ENCODE data around the gene TTC7B. TPM values are rescaled to one million over a fixed set of nuclear protein-coding genes. Genes with fewer than 3 reads are reported as not detected.

TTC7B gene
- total and polyA plus RNA-seq, 2 donors (not counting 3 experiments of a cell fraction or from before 2014, with no cell fraction given) = 46.8 to 76.5 TPM

GRCh38 chr14:90850487-90850886 is 34.3 kb upstream of the TTC7B start:
- DNase-seq (ENCODE audit: low read depth, low spot score) = peak; percentile 82
- peak overlapping the region; percentile 87 for H3K4me2 ChIP-seq (ENCODE audit: insufficient read depth, low read length)
- no peaks in the 10 kb centered on the region for H3K27me3 ChIP-seq (ENCODE audit: control insufficient read depth in 2 of 2, insufficient read depth in 2 of 2, low read length in 2 of 2)
- H4K20me1 ChIP-seq (replicated peaks; ENCODE audit: control insufficient read depth, extremely low read depth, insufficient read depth, low read length) = no peaks in the 10 kb centered on the region
- no peak overlapping the region for H3K4me3 ChIP-seq (replicated peaks in 1 of 3; ENCODE audit: insufficient read depth in 1 of 3, low read depth in 1 of 3, low read length in 3 of 3)
- no TSS peak for BruUV-seq (replicated peaks)
- peak overlapping the region; percentile 91 for H3K27ac ChIP-seq (ENCODE audit: insufficient read depth, low read depth, low read length)
- H3K9ac ChIP-seq (replicated peaks; ENCODE audit: extremely low read depth, insufficient read depth, low read length) = peak overlapping the region; percentile 74
- intact Hi-C loops (cut with micrococcal nuclease) (loop anchor here (1.0 to 5.0 kb wide), 4 partner anchors 22 to 443 kb away; no protein-coding TSS in a partner anchor), dilution Hi-C loops (cut with MboI; ENCODE audit: extremely low pct_ligation_motif_present, low sequenced_read_pairs) (no loop called here)
- H3K36me3 ChIP-seq (ENCODE audit: control insufficient read depth in 2 of 2, extremely low read depth in 1 of 2, insufficient read depth in 2 of 2, low read length in 2 of 2) = no peaks in the 10 kb centered on the region
- H3K9me3 ChIP-seq (replicated peaks; ENCODE audit: control insufficient read depth, insufficient read depth, low read length) = no peaks in the 10 kb centered on the region
- ChIA-PET CTCF (interaction anchor here (0.8 to 2.4 kb wide), 5 partner anchors 16 to 327 kb away, joined by 3 to 11 read pairs (median 5); no protein-coding TSS in a partner anchor), POLR2A (interaction anchor here (1.0 kb wide), 1 partner anchor 55 kb away, joined by 3 read pairs; no protein-coding TSS in a partner anchor)
- peak; percentile 87 for FAIRE-seq
- no peak overlapping the region for H2AFZ ChIP-seq (ENCODE audit: low read depth, low read length)
- H3K79me2 ChIP-seq (ENCODE audit: control insufficient read depth, insufficient read depth, low read length) = no peaks in the 10 kb centered on the region
- TF ChIP-seq EZH2 (IDR thresholded peaks at IDR 0.05; ENCODE audit: borderline replicate concordance, low read depth, low read length, severe bottlenecking) = no peak
- TF ChIP-seq MYC (IDR thresholded peaks at IDR 0.05; ENCODE audit: low read depth, low read length) = no peak
- no peak for TF ChIP-seq POLR2A (IDR thresholded peaks at IDR 0.05; ENCODE audit: low read depth, low read length)
- TF ChIP-seq JUN (IDR thresholded peaks at IDR 0.05; ENCODE audit: borderline replicate concordance, insufficient read depth, insufficient read length, low read depth) = peak; percentile 96
- TF ChIP-seq GATA2 (IDR thresholded peaks at IDR 0.05; ENCODE audit: insufficient read depth, insufficient read length, low read depth, low read length) = peak; percentile 22
- TF ChIP-seq, protein P1, sequence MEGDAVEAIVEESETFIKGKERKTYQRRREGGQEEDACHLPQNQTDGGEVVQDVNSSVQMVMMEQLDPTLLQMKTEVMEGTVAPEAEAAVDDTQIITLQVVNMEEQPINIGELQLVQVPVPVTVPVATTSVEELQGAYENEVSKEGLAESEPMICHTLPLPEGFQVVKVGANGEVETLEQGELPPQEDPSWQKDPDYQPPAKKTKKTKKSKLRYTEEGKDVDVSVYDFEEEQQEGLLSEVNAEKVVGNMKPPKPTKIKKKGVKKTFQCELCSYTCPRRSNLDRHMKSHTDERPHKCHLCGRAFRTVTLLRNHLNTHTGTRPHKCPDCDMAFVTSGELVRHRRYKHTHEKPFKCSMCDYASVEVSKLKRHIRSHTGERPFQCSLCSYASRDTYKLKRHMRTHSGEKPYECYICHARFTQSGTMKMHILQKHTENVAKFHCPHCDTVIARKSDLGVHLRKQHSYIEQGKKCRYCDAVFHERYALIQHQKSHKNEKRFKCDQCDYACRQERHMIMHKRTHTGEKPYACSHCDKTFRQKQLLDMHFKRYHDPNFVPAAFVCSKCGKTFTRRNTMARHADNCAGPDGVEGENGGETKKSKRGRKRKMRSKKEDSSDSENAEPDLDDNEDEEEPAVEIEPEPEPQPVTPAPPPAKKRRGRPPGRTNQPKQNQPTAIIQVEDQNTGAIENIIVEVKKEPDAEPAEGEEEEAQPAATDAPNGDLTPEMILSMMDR (IDR thresholded peaks at IDR 0.05; ENCODE audit: extremely low read depth in 1 of 2, insufficient read depth in 1 of 2, low read depth in 1 of 2, low read length in 2 of 2) = no peak
- peak; percentile 64 for TF ChIP-seq POLR2AphosphoS5 (IDR thresholded peaks at IDR 0.05; ENCODE audit: insufficient read depth, low read depth, low read length)
- peak; percentile 51 for TF ChIP-seq FOS (IDR thresholded peaks at IDR 0.05; ENCODE audit: borderline replicate concordance, insufficient read depth, low read length)
- H3K4me1 ChIP-seq (ENCODE audit: control insufficient read depth, extremely low read depth, insufficient read depth, low read length) = peaks cover 20% of the 10 kb centered on the region
- H3K9me1 ChIP-seq (replicated peaks; ENCODE audit: control insufficient read depth, extremely low read depth, insufficient read depth, low read length) = no peaks in the 10 kb centered on the region

Data from endothelial cell of umbilical vein (primary cell).